GM10266 (cell line): ENCODE results near the gene AUP1.

Experiments used
- DNase-seq: peaks from one replicate; pipeline ENCODE4 v3.0.0; 2012; ENCODE audit errors: extremely low spot score
- CTCF ChIP-seq: IDR thresholded peaks from 2 replicates; pipeline ENCODE4 v1.5.1; 2012; ENCODE audit warnings: mild to moderate bottlenecking, low read depth; ENCODE audit not compliant: control insufficient read depth, insufficient read depth; ENCODE audit errors: missing control alignments

The AUP1 gene

GRCh38 chr2:74515981-74516633, 13.4 kb downstream of the AUP1 start:
- TF ChIP-seq CTCF, result no peak
- peak; percentile 92 for DNase-seq

- peak; percentile 38 for DNase-seq
- TF ChIP-seq CTCF, result no peak
These were observed 14.1 kb downstream of the AUP1 start for GRCh38 chr2:74515271-74515980.

GRCh38 chr2:74514368-74515270, 14.9 kb downstream of the AUP1 start, which contains the start of gene TLX2:
Gene TLX2 (plus strand): TSS chr2:74514450. CDS start chr2:74514807, 357 bp downstream.
- DNase-seq, result peak; percentile 46

GRCh38 chr2:74513605-74514367, 15.7 kb downstream of the AUP1 start:
- TF ChIP-seq CTCF, result no peak
- peak; percentile 46 for DNase-seq

More at GRCh38 chr2:74514368-74515270, 14.9 kb downstream of the AUP1 start, which contains the start of gene TLX2:
- no peak for TF ChIP-seq CTCF

- peak; percentile 32 for DNase-seq
- no peak for TF ChIP-seq CTCF
These were observed 16.5 kb downstream of the AUP1 start for GRCh38 chr2:74512744-74513604.
